Hepatocyte (in vitro differentiated cells): ENCODE results near the gene NTHL1.

Experiments used
- CTCF ChIP-seq: fragments of 200-600 bp; sonication (generic); IDR thresholded peaks from 2 replicates; pipeline ENCODE4 v1.5.1; 2016; ENCODE audit warnings: antibody characterized with exemption, mild to moderate bottlenecking; ENCODE audit not compliant: poor library complexity
- EZH2 ChIP-seq: fragments of 200-600 bp; sonication (generic); IDR thresholded peaks from 2 replicates; pipeline ENCODE4 v1.6.1; 2016; ENCODE audit warnings: antibody characterized with exemption, mild to moderate bottlenecking, borderline replicate concordance
- EZH2phosphoT487 ChIP-seq: fragments of 200-600 bp; sonication (generic); IDR thresholded peaks from one replicate; pipeline ENCODE4 v1.6.1; 2018; ENCODE audit warnings: antibody characterized with exemption, mild to moderate bottlenecking, low read depth, moderate library complexity; ENCODE audit not compliant: unreplicated experiment, severe bottlenecking

GRCh38 chr16:2056681-2057407 is 9.2 kb upstream of the NTHL1 start:
- TF ChIP-seq CTCF (no peak), EZH2 (no peak), EZH2phosphoT487 (no peak)
